IPS-15b (cell line): ENCODE data around the gene ANKRD18A.

Experiments used
- H3K27me3 ChIP-seq: one replicate; pipeline ENCODE4 v1.6.1; 2013; ENCODE audit warnings: low read length; ENCODE audit not compliant: control insufficient read depth, insufficient read depth
- H3K36me3 ChIP-seq: one replicate; pipeline ENCODE4 v1.6.1; 2013; ENCODE audit warnings: low read length; ENCODE audit not compliant: control insufficient read depth, insufficient read depth
- H3K4me1 ChIP-seq: one replicate; pipeline ENCODE4 v1.6.1; 2013; ENCODE audit warnings: mild to moderate bottlenecking, low read length; ENCODE audit not compliant: control insufficient read depth, insufficient read depth
- H3K4me3 ChIP-seq: one replicate; pipeline ENCODE4 v1.5.1; 2013; ENCODE audit warnings: low read depth, low read length
- H3K9ac ChIP-seq: one replicate; pipeline ENCODE4 v1.6.1; 2013; ENCODE audit warnings: low read depth, mild to moderate bottlenecking, low read length
- H3K9me3 ChIP-seq: one replicate; pipeline ENCODE4 v1.6.1; 2013; ENCODE audit warnings: mild to moderate bottlenecking, low read length; ENCODE audit not compliant: control insufficient read depth, insufficient read depth

ANKRD18A gene

DNA sequence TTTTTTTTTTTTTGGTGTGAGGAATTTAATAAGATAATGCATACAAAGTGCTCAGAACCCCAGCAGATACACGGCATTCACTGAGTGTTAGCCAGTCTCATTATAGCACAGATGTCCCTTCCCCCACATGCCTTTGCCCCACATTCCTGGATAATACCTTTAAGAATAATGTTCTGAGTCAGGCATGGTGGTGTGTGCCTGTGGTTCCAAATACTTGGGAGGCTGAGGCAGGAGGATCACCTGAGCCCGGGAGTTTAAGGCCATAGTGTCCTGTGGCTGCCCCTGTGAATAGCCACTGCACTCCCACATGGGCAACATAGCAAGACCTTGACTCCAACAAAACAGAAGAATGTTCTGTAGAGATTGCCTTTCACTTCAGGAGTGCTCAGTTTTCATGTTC is 24.2 kb upstream of the ANKRD18A start:
- Histone ChIP-seq H3K36me3 (no peaks in the 10 kb centered on the region), H3K27me3 (no peaks in the 10 kb centered on the region), H3K4me1 (no peaks in the 10 kb centered on the region), H3K4me3 (no peak overlapping the region), H3K9ac (no peak overlapping the region), H3K9me3 (no peaks in the 10 kb centered on the region)

DNA sequence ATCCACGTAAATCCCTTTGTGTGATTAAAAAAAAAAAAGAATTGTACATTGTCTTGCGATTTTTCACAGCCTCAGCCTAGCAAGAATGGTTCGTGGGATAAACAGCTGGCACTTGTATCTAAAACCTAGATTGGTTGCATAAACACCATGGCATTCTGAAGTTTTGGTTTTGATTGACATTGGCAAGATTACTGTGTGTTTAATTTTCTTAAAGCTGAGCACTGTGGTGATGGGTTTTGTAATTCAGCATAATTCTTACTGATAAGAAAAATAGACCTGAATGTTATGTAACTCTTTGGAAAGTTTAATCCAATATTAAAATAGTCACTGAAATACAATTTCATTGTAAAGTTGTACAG is 23.4 kb upstream of the ANKRD18A start:
- H3K4me1 ChIP-seq: no peaks in the 10 kb centered on the region
- no peaks in the 10 kb centered on the region for H3K27me3 ChIP-seq
- no peak overlapping the region for H3K9ac ChIP-seq
- H3K36me3 ChIP-seq: no peaks in the 10 kb centered on the region
- H3K4me3 ChIP-seq: no peak overlapping the region
- no peaks in the 10 kb centered on the region for H3K9me3 ChIP-seq

DNA sequence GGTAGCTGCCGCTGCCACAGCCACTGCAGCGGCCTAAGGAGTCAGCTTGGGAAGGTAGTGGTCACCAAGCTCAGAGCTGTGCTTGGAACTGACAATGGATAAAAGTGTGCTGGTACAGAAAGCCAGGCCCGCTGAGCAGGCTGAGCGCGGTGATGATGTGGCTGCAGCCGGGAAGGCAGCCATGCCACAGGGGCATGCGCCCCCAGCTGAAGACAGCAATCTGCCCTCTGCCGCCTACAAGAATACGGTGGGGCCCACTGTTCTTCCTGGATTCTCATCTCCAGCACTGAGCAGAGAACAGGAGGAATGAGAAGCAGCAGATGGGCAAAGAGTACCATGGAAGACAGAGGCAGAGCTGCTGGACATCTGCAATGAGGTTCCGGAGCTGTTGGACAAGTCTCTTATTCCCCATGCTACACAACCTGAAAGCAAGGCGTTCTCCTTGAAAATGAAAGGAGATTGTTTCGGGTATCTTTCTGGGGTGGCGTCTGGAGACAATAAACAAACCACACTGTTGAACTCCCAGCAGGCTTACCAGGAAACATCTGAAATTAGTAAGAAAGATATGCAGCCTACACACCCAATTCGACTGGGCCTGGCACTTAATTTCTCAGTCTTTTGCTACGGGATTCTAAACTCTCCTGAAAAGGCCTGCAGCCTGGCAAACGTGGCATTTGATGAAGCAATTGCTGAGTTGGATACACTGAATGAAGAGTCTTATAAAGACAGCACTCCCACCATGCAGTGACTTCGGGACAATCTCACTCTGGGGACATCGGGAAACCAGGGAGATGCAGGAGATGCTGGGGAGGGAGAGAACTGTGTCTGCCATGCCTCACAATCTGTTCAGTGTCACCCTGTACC is 22.8 kb upstream of the ANKRD18A start:
- H3K9ac ChIP-seq: no peak overlapping the region
- H3K36me3 ChIP-seq: no peaks in the 10 kb centered on the region
- H3K27me3 ChIP-seq: no peaks in the 10 kb centered on the region
- no peak overlapping the region for H3K4me3 ChIP-seq
- no peaks in the 10 kb centered on the region for H3K4me1 ChIP-seq
- H3K9me3 ChIP-seq: no peaks in the 10 kb centered on the region

- H3K4me3 ChIP-seq: no peak overlapping the region
- H3K36me3 ChIP-seq: no peaks in the 10 kb centered on the region
- no peak overlapping the region for H3K9ac ChIP-seq
- no peaks in the 10 kb centered on the region for H3K27me3 ChIP-seq
- no peaks in the 10 kb centered on the region for H3K9me3 ChIP-seq
- no peaks in the 10 kb centered on the region for H3K4me1 ChIP-seq
Observed at GRCh38 chr9:38641985-38642864, 21.8 kb upstream of the ANKRD18A start.

DNA sequence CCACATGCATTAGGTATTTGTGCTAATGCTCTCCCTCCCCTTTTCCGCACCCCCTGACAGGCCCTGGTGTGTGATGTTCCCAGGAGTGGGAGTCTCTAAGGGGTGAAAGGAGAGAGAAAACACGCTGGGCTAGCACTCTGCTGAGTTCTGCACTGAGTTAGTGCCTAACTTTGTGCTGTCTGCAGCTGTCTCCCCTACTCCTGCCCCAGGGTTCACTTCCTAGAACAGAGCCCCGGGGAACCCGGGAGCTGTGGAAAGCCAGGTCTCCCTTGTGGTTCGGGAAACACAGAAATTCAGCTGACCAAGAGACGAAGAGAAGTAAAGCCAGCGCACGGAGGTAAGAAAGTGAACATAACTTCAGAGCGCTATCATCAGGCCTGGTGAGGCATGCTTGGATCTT is 20.7 kb upstream of the ANKRD18A start:
- Histone ChIP-seq H3K9me3 (no peaks in the 10 kb centered on the region), H3K4me1 (no peaks in the 10 kb centered on the region), H3K27me3 (no peaks in the 10 kb centered on the region), H3K36me3 (no peaks in the 10 kb centered on the region), H3K9ac (no peak overlapping the region), H3K4me3 (no peak overlapping the region)

- H3K4me1 ChIP-seq: no peaks in the 10 kb centered on the region
- no peaks in the 10 kb centered on the region for H3K36me3 ChIP-seq
- no peaks in the 10 kb centered on the region for H3K9me3 ChIP-seq
- H3K9ac ChIP-seq: no peak overlapping the region
- no peak overlapping the region for H3K4me3 ChIP-seq
- H3K27me3 ChIP-seq: no peaks in the 10 kb centered on the region
Observed at GRCh38 chr9:38639577-38639940, 19.2 kb upstream of the ANKRD18A start.

GRCh38 chr9:38638881-38639576 is 18.6 kb upstream of the ANKRD18A start:
- H3K9me3 ChIP-seq: no peaks in the 10 kb centered on the region
- H3K27me3 ChIP-seq: no peaks in the 10 kb centered on the region

GRCh38 chr9:38634315-38634714 is 13.9 kb upstream of the ANKRD18A start:
- Histone ChIP-seq H3K4me1 (no peaks in the 10 kb centered on the region), H3K27me3 (no peaks in the 10 kb centered on the region), H3K36me3 (no peaks in the 10 kb centered on the region)

More at GRCh38 chr9:38638881-38639576, 18.6 kb upstream of the ANKRD18A start:
- Histone ChIP-seq H3K4me1 (no peaks in the 10 kb centered on the region), H3K4me3 (no peak overlapping the region), H3K36me3 (no peaks in the 10 kb centered on the region), H3K9ac (no peak overlapping the region)

DNA sequence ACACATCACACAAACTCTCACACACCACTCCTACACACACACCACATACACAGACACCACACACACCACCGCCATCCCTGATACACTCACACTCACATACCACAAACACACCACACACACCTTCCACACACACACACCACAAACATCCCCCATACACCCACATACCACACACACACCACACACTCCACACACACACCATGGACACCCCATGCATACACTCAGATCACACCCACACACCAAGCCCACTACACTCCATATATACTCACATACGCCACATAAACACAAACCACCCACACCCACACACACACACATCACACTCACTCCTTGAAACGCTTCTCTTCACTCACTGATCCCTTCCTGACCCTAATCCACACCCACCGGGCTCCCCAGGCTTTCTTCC is 9.1 kb upstream of the ANKRD18A start:
- Histone ChIP-seq H3K9me3 (no peaks in the 10 kb centered on the region), H3K4me3 (no peak overlapping the region), H3K36me3 (no peaks in the 10 kb centered on the region), H3K4me1 (no peaks in the 10 kb centered on the region), H3K9ac (no peak overlapping the region), H3K27me3 (no peaks in the 10 kb centered on the region)

More at GRCh38 chr9:38634315-38634714, 13.9 kb upstream of the ANKRD18A start:
- Histone ChIP-seq H3K9me3 (no peaks in the 10 kb centered on the region), H3K4me3 (no peak overlapping the region), H3K9ac (no peak overlapping the region)

- Histone ChIP-seq H3K4me1 (no peaks in the 10 kb centered on the region), H3K9me3 (no peaks in the 10 kb centered on the region), H3K27me3 (peaks cover 28% of the 10 kb centered on the region), H3K36me3 (no peaks in the 10 kb centered on the region), H3K9ac (no peak overlapping the region), H3K4me3 (no peak overlapping the region)
Observed at GRCh38 chr9:38626006-38626405, 5.6 kb upstream of the ANKRD18A start.

- Histone ChIP-seq H3K27me3 (peaks cover 40% of the 10 kb centered on the region), H3K9ac (no peak overlapping the region), H3K9me3 (no peaks in the 10 kb centered on the region), H3K4me3 (no peak overlapping the region), H3K36me3 (no peaks in the 10 kb centered on the region), H3K4me1 (no peaks in the 10 kb centered on the region)
Observed at GRCh38 chr9:38622951-38623350, 2.6 kb upstream of the ANKRD18A start.
